ENCODE measurements around the gene FAM118A. TPM values are rescaled to one million over a fixed set of nuclear protein-coding genes. Genes with fewer than 3 reads are reported as not detected.

Gene FAM118A
- total RNA-seq, 1 experiment from 2014 or later = 37.9 TPM

DNA sequence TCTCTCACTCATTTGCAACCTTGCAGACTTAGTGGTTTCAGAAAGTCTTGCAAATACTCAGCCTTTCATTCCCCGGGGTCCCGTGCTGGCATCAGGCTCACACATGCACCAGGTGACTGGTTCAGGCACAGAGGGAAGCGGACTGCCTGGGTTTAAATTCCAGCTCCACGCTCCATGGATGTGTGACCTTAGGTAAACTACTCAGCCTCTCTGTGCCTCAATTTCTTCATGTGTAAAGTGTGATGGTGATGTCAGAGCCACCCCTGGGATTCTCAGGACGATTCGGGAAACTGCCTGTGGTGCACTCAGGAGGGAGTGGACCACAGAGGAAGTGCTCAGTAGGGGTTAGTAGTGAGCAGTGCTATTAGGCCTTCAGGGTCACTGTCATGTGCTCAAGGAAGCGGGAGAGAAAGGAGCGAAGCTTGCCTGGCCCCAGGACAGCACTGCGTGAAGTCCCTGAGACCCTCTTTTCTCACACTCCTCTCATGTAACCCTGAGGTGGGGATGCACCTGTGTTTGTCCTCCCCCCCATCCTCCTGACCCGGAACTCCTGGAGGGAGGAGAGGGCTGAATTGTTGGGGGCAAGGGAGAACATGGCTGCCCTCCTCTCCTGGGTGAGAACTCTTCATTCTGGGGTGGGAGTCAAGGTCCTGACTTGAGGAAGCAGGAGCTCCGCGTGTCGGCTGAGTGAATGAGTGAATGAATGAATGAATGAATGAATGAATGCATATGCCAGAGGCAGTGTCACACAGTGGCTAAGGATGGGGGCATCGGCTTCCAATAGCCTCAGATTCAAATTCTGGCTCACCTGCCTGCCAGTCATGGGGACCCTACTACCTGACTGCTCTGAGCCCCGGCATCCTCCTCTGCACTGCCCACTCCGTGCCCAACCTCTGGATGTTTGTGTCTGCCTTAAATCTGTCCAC, 39.4 kb upstream of the FAM118A start:
- Histone ChIP-seq H3K27me3 (ENCODE audit: insufficient read depth, low read length) (no peaks in the 10 kb centered on the region), H3K18ac (ENCODE audit: insufficient read length, low read depth, low read length) (no peak overlapping the region), H3K79me2 (ENCODE audit: insufficient read depth, low read length) (no peaks in the 10 kb centered on the region), H3K4ac (ENCODE audit: low read depth, low read length) (no peak overlapping the region), H2BK20ac (ENCODE audit: low read depth, low read length, poor library complexity, severe bottlenecking) (no peak overlapping the region), H3K4me1 (ENCODE audit: insufficient read depth, low read length) (no peaks in the 10 kb centered on the region; the same call in 1 of the 2 replicates), H3K4me2 (ENCODE audit: insufficient read depth, insufficient read length, low read length) (no peak overlapping the region), H3T11ph (ENCODE audit: low read length) (no peak overlapping the region), H2AK5ac (ENCODE audit: insufficient read length, low read length) (no peak overlapping the region), H2AFZ (ENCODE audit: low read length) (no peak overlapping the region), H3K9ac (ENCODE audit: extremely low read depth, insufficient read length, low read length) (no peak overlapping the region), H3K79me1 (ENCODE audit: insufficient read depth, low read depth, low read length, poor library complexity, severe bottlenecking) (no peaks in the 10 kb centered on the region), H4K91ac (ENCODE audit: insufficient read length, low read depth, low read length) (no peak overlapping the region), H3K9me3 (ENCODE audit: control insufficient read depth, low read depth, low read length) (no peaks in the 10 kb centered on the region), H2BK15ac (ENCODE audit: low read depth, low read length) (no peak overlapping the region), H2BK5ac (ENCODE audit: insufficient read length, low read length) (no peak overlapping the region), H4K20me1 (ENCODE audit: control insufficient read depth, insufficient read depth, insufficient read length) (no peaks in the 10 kb centered on the region), H4K8ac (replicated peaks; ENCODE audit: insufficient read length, low read depth, low read length) (no peak overlapping the region), H3K14ac (ENCODE audit: insufficient read depth, low read length) (no peak overlapping the region), H2BK120ac (ENCODE audit: low read depth, low read length, poor library complexity, severe bottlenecking) (no peak overlapping the region), H2BK12ac (ENCODE audit: insufficient read length, low read depth, low read length) (no peak overlapping the region), H4K5ac (ENCODE audit: insufficient read length, low read depth, low read length) (no peak overlapping the region), H3K56ac (ENCODE audit: insufficient read length, low read depth, low read length) (no peak overlapping the region), H3K23ac (ENCODE audit: insufficient read length, low read depth, low read length) (no peak overlapping the region), H3K27ac (ENCODE audit: insufficient read length, low read depth, low read length) (no peak overlapping the region), H3K23me2 (ENCODE audit: insufficient read length, low read depth, low read length, poor library complexity, severe bottlenecking) (peaks cover 14% of the 10 kb centered on the region)
- Mint-ChIP-seq H3K4me3 (peak overlapping the region in 1 of 2 experiments; percentile 81; a peak in 2 of 5 replicates), H3K4me1 (peaks cover 12 to 18% of the 10 kb centered on the region in 2 experiments), H3K9me3 (no peaks in the 10 kb centered on the region), H3K27ac (no peak overlapping the region), H3K36me3 (ENCODE audit: insufficient read depth in 1 of 3, low read depth in 3 of 3) (no peaks in the 10 kb centered on the region), H3K27me3 (ENCODE audit: low read depth) (peaks cover 31% of the 10 kb centered on the region)
- WGBS (ENCODE audit: extremely low coverage, insufficient read length, low lambda C conversion rate) = no CpG with 5 or more reads among the region's 16 CpGs
- DNase-seq = no peak
- TF ChIP-seq, protein P1, sequence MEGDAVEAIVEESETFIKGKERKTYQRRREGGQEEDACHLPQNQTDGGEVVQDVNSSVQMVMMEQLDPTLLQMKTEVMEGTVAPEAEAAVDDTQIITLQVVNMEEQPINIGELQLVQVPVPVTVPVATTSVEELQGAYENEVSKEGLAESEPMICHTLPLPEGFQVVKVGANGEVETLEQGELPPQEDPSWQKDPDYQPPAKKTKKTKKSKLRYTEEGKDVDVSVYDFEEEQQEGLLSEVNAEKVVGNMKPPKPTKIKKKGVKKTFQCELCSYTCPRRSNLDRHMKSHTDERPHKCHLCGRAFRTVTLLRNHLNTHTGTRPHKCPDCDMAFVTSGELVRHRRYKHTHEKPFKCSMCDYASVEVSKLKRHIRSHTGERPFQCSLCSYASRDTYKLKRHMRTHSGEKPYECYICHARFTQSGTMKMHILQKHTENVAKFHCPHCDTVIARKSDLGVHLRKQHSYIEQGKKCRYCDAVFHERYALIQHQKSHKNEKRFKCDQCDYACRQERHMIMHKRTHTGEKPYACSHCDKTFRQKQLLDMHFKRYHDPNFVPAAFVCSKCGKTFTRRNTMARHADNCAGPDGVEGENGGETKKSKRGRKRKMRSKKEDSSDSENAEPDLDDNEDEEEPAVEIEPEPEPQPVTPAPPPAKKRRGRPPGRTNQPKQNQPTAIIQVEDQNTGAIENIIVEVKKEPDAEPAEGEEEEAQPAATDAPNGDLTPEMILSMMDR (conservative IDR thresholded peaks at IDR 0.05) = no peak
